ENCODE results near the gene HPS1. TPM values are rescaled to one million over a fixed set of nuclear protein-coding genes. Genes with fewer than 3 reads are reported as not detected.

HPS1 gene
- total and polyA plus RNA-seq, 2 of the 8 experiments (the other 6 are each of a cell fraction or from before 2014, with no cell fraction given): 38.7 to 61.7 TPM

DNA sequence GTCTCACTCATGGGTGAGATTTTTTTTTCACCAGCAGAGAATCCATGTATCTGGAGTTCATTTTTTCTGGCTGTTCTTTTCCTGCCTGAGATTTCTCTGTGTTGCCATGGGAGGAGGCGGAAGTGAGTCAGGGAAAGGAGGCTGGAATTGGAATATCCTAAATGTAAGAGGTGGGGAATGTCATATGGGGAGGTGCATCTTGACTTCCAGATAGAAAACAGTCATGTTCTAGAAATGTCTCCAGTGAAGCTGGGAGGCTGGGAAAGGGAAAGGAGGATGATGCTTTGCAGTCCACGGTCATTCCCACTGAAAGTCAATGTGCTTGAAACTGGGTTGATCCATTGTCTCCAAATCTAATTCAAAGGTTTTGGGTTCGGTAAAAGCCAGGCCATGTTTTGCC, 39.7 kb upstream of the HPS1 start:
- Histone ChIP-seq H3K4me3 (ENCODE audit: extremely low read depth in 1 of 4, insufficient read depth in 2 of 4, low read depth in 3 of 4, low read length in 4 of 4) (no peak overlapping the region), H3K9ac (replicated peaks in 1 of 4; ENCODE audit: extremely low read depth in 1 of 4, low read depth in 3 of 4, low read length in 3 of 4) (no peak overlapping the region)
- 90% methylated on average over 3 of the region's 3 CpGs; no CpG with 5 or more reads in 1 of the 2 experiments for WGBS, 2 experiments (ENCODE audit: extremely low coverage in 1 of 2, insufficient coverage in 1 of 2, insufficient read length in 1 of 2, insufficient replicate concordance in 2 of 2, low coverage in 1 of 2, low lambda C conversion rate in 2 of 2, missing lambda C conversion rate in 1 of 2)

More for the DNA sequence above, 39.7 kb upstream of the HPS1 start:
- no peak for FAIRE-seq
- Histone ChIP-seq H3K18ac (ENCODE audit: extremely low read depth, low read length) (no peak overlapping the region), H3K23ac (ENCODE audit: insufficient read length) (no peak overlapping the region), H3K79me2 (ENCODE audit: control insufficient read depth in 1 of 2, insufficient read depth in 2 of 2, low read length in 2 of 2) (no peaks in the 10 kb centered on the region), H2AFZ (ENCODE audit: low read length) (no peak overlapping the region), H3K36me3 (ENCODE audit: control insufficient read depth in 2 of 4, insufficient read depth in 4 of 4, low read length in 3 of 4) (no peaks in the 10 kb centered on the region), H3K4me2 (ENCODE audit: insufficient read depth in 1 of 2, low read depth in 2 of 2, low read length in 2 of 2) (no peak overlapping the region), H2BK12ac (ENCODE audit: low read depth, low read length) (no peak overlapping the region), H2BK120ac (replicated peaks; ENCODE audit: low read depth, low read length) (no peak overlapping the region), H2AK5ac (ENCODE audit: low read depth, low read length) (no peak overlapping the region), H3K56ac (replicated peaks; ENCODE audit: insufficient read length, low read depth, low read length) (no peak overlapping the region), H3K23me2 (ENCODE audit: low read depth, low read length) (no peaks in the 10 kb centered on the region), H4K5ac (ENCODE audit: insufficient read length, low read depth, low read length) (no peak overlapping the region), H2BK15ac (ENCODE audit: low read length) (no peak overlapping the region), H3K9me3 (ENCODE audit: insufficient read depth in 2 of 2, low read depth in 1 of 2, low read length in 1 of 2) (peaks cover 3% of the 10 kb centered on the region in 2 experiments; a peak in 2 of 4 replicates), H4K8ac (ENCODE audit: extremely low read depth, insufficient read depth, low read length) (no peak overlapping the region), H2BK5ac (ENCODE audit: low read depth, low read length) (no peak overlapping the region), H3K14ac (ENCODE audit: insufficient read length) (no peak overlapping the region), H3K27ac (ENCODE audit: low read depth, low read length) (no peak overlapping the region), H4K20me1 (replicated peaks in 1 of 2; ENCODE audit: control insufficient read depth in 1 of 2, insufficient read depth in 2 of 2, low read length in 2 of 2) (no peaks in the 10 kb centered on the region), H3K4ac (replicated peaks; ENCODE audit: insufficient read length, low read depth, low read length) (no peak overlapping the region), H3K27me3 (replicated peaks in 1 of 4; ENCODE audit: control insufficient read depth in 3 of 4, extremely low read depth in 1 of 4, insufficient read depth in 3 of 4, low read length in 3 of 4) (no peaks in the 10 kb centered on the region), H3K4me1 (replicated peaks in 1 of 4; ENCODE audit: control insufficient read depth in 3 of 4, insufficient read depth in 4 of 4, low read length in 3 of 4) (no peaks in the 10 kb centered on the region), H3K79me1 (ENCODE audit: low read depth, low read length) (no peaks in the 10 kb centered on the region), H2BK20ac (ENCODE audit: low read length) (no peak overlapping the region), H4K91ac (replicated peaks; ENCODE audit: insufficient read length, low read length) (no peak overlapping the region)
- no peak for DNase-seq (ENCODE audit: low read depth in 1 of 2, low spot score in 2 of 2)
- CTCF ChIA-PET (ENCODE audit: partially characterized antibody): no interaction called here
- POLR2A ChIA-PET (ENCODE audit: partially characterized antibody): no interaction called here
- TF ChIP-seq CEBPB (IDR thresholded peaks at IDR 0.05; ENCODE audit: low read depth, low read length): no peak
- no peak for TF ChIP-seq GTF2F1 (IDR thresholded peaks at IDR 0.05; ENCODE audit: borderline replicate concordance, low read depth, low read length)
- TF ChIP-seq CBX5 (IDR thresholded peaks at IDR 0.05; ENCODE audit: low read depth, low read length): no peak
- no peak for TF ChIP-seq CTBP2 (IDR thresholded peaks at IDR 0.05; ENCODE audit: borderline replicate concordance, insufficient read depth, insufficient read length, low read length)
- no peak for TF ChIP-seq RAD21 (IDR thresholded peaks at IDR 0.05 in 1 of 2, conservative IDR thresholded peaks at IDR 0.05 in 1 of 2; ENCODE audit: low read depth in 2 of 2, low read length in 2 of 2)
- no peak for TF ChIP-seq ZNF274 (IDR thresholded peaks at IDR 0.05; ENCODE audit: borderline replicate concordance, extremely low read depth, low read length)
- no peak for TF ChIP-seq SIN3A (conservative IDR thresholded peaks at IDR 0.05 in 1 of 2, IDR thresholded peaks at IDR 0.05 in 1 of 2; ENCODE audit: low read depth in 1 of 2, low read length in 2 of 2)

All from H1 (cell line).